Heart left ventricle (tissue), 16 donors: ENCODE measurements around the gene CRTC2. TPM values are rescaled to one million over a fixed set of nuclear protein-coding genes. Genes with fewer than 3 reads are reported as not detected.

ENCODE experiments used
- ATAC-seq, 4 donors: fragments of 200-7000 bp; cut with Tn5 transposase; one replicate each; pipeline ENCODE4 v1.9.1; 2020 to 2022; ENCODE audit warnings: moderate library complexity in 4 of 4, mild to moderate bottlenecking in 3 of 4, moderate number of reproducible peaks in 1 of 4
- DNase-seq, 5 donors: peaks; one replicate each; pipeline ENCODE4 v3.0.0-alpha.2; 2020
- H3K27ac ChIP-seq, 12 donors: fragments of 200-600 bp; sonication (generic) in 4 of 12; one replicate each; pipeline versions ENCODE4 v1.5.0 to v1.8.0; 2016 to 2022; ENCODE audit warnings: mild to moderate bottlenecking in 2 of 12
- H3K27me3 ChIP-seq, 9 donors: fragments of 200-600 bp; sonication (generic) in 2 of 9; one replicate each; pipeline versions ENCODE4 v1.5.1 to v1.8.0; 2016 to 2022; ENCODE audit warnings: mild to moderate bottlenecking in 3 of 9
- H3K36me3 ChIP-seq, 9 donors: fragments of 200-600 bp; sonication (generic) in 2 of 9; one replicate each; pipeline versions ENCODE4 v1.5.0 to v1.8.0; 2018 to 2022; ENCODE audit warnings: mild to moderate bottlenecking in 2 of 9
- H3K4me1 ChIP-seq, 12 donors: fragments of 200-600 bp; sonication (generic) in 4 of 12; one replicate each; pipeline versions ENCODE4 v1.5.0 to v1.8.0; 2016 to 2022; ENCODE audit warnings: mild to moderate bottlenecking in 3 of 12
- H3K4me3 ChIP-seq, 12 donors: fragments of 200-600 bp; sonication (generic) in 4 of 12; one replicate each; pipeline versions ENCODE4 v1.5.0 to v1.8.0; 2017 to 2022; ENCODE audit warnings: mild to moderate bottlenecking in 9 of 12, moderate library complexity in 4 of 12
- H3K9me3 ChIP-seq, 12 donors: fragments of 200-600 bp; sonication (generic) in 4 of 12; one replicate each; pipeline versions ENCODE4 v1.5.0 to v1.8.0; 2016 to 2022; ENCODE audit warnings: mild to moderate bottlenecking in 1 of 12
- POLR2A ChIP-seq, 2 donors: fragments of 450-650 bp; IDR thresholded peaks; one replicate each; pipeline ENCODE4 v1.6.1; 2017; ENCODE audit warnings: antibody characterized with exemption in 2 of 2, mild to moderate bottlenecking in 2 of 2, moderate library complexity in 2 of 2
- WGBS, 4 donors: extraction: QIAGEN DNeasy Blood & Tissue Kit in 2 of 4; methylation state at CpG; one replicate each; pipeline versions ENCODE4 v1.1.5 to v1.1.7; 2013 to 2018; 5-methylcytosine and 5-hydroxymethylcytosine counted together
- intact Hi-C, 10 donors: fragments of 100-400 bp; cut with DNase I; formaldehyde crosslinking; loops; one replicate each; pipeline versions ENCODE4 v1.11.1 to v1.14.2; 2022
- polyA plus RNA-seq, 2 donors: library from polyadenylated mRNA; stranded (reverse); fragments of 200-250 nt; gene quantifications; one replicate each; pipeline ENCODE4 v1.2.3, GENCODE V29; 2013
- total RNA-seq, 9 donors: library from RNA; depleted of rRNA in 2 of 9; stranded (reverse); fragments of >200 nt in 2 of 9; fragmentation: NEBNext Ultra II Directional in 3 of 9; extraction: Animal tissue kit (Norgen Biotek cat#: 25700) in 3 of 9; gene quantifications; one replicate each; pipeline versions ENCODE4 v1.1.0 to v1.2.4, GENCODE V29; 2016 to 2023
- TF ChIP-seq, protein P1 (sequence below), 12 donors: fragments of 200-600 bp; sonication (generic) in 4 of 12; IDR thresholded peaks; one replicate each; pipeline versions ENCODE4 v1.5.0 to v1.8.0; 2018 to 2022; ENCODE audit warnings: antibody characterized with exemption in 12 of 12, mild to moderate bottlenecking in 5 of 12
- donor health status: ischemic (EF 13 %, LVEDD 7.1; RV severe dilation, severe dysfunction).
- donor health status: healthy with polysubstance abuse.
- donor health status: DM: no; HTN: yes; CAD: no.
- donor health status: DM: no; HTN: no; CAD: no.
- donor health status: ischemic (EF 25% LVEDD 6.9; RV normal size, moderate dysfunction).
- donor health status: ischemic (EF 25% LVEDD 5.7; RV mildly dilated, moderate dysfunction).
- donor health status: healthy.
- donor health status: DM: yes; HTN: yes; CAD: no.
- donor health status: ischemic (EF 35%, LVEDD 5.7; RV mildly dilated, moderate dysfunction).
- donor health status: nonischemic (EF 11% LVEDD 7.7; RV severe dilation, severe dysfunction).
- donor health status: DM: yes; HTN: yes; CAD: no.
- donor health status: PGD.
- donor health status: ischemic (EF 29% LVEDD 5.4; RV normal size, mild dysfunction).
- donor health status: nonischemic (EF 23%, LVEDD 6.1; RV moderate dilation, normal function).

Gene CRTC2
- total and polyA plus RNA-seq, 11 donors = 11.0 to 27.8 (median 21.2) TPM

DNA sequence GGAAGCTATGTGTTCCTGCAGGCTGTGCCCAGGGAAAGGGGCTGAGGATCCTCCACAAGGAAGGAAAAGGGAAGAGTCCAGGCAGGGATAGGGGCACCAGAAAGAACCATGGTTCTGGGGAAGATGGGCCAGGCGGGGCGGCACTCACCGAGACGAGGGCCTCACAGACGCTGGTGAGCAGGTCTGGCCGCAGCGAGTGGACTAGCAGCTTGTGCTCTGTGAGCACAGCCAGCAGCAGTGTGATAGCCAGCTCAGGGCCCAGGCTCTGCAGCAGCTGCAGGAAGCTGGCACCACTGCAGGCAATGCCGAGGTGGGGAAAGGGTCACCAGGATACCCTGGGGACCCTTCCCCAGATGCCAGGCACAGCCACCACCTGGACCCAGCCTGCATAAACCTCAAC, 17.7 kb downstream of the CRTC2 start:
- 86 to 92% (median 91%) methylated on average over 8 of the region's 8 CpGs for WGBS, 4 donors

DNA sequence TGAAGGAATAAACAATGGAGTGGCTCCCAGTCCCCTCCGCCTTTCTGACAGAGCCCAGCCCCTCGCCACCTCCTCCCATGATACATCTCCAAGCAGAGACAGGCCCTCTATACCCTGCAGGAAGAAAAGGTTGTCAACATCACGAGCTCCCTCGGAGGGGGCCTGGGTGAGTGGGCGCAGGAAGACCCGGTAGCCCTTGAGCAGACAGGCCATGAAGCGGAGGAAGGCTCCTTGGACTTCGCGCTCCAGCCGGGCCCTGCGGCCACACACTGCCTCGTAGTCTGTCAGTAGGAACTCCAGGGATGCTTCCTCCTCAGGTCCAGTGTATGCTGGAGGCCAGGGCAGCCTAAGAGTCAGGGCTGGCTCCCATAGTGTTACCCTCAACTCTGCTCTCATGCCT, 18.9 kb downstream of the CRTC2 start:
- Histone ChIP-seq H3K27me3 (no peaks in the 10 kb centered on the region), H3K4me3 (no peak overlapping the region), H3K27ac (no peak overlapping the region), H3K4me1 (peaks cover 0 to 23% (median 15%) of the 10 kb centered on the region in 12 donors), H3K9me3 (no peaks in the 10 kb centered on the region), H3K36me3 (peaks cover 0 to 95% (median 82%) of the 10 kb centered on the region in 9 donors)
- 90 to 96% (median 93%) methylated on average over 12 of the region's 12 CpGs for WGBS, 4 donors
- DNase-seq (no peak), ATAC-seq (no peak)
- intact Hi-C loops = no loop called here
- TF ChIP-seq, protein P1, sequence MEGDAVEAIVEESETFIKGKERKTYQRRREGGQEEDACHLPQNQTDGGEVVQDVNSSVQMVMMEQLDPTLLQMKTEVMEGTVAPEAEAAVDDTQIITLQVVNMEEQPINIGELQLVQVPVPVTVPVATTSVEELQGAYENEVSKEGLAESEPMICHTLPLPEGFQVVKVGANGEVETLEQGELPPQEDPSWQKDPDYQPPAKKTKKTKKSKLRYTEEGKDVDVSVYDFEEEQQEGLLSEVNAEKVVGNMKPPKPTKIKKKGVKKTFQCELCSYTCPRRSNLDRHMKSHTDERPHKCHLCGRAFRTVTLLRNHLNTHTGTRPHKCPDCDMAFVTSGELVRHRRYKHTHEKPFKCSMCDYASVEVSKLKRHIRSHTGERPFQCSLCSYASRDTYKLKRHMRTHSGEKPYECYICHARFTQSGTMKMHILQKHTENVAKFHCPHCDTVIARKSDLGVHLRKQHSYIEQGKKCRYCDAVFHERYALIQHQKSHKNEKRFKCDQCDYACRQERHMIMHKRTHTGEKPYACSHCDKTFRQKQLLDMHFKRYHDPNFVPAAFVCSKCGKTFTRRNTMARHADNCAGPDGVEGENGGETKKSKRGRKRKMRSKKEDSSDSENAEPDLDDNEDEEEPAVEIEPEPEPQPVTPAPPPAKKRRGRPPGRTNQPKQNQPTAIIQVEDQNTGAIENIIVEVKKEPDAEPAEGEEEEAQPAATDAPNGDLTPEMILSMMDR (IDR thresholded peaks at IDR 0.05) = no peak
- TF ChIP-seq POLR2A (IDR thresholded peaks at IDR 0.05) = no peak

More for the DNA sequence above, 17.7 kb downstream of the CRTC2 start:
- Histone ChIP-seq H3K9me3 (no peaks in the 10 kb centered on the region), H3K27me3 (no peaks in the 10 kb centered on the region), H3K4me1 (peaks cover 0 to 35% (median 22%) of the 10 kb centered on the region in 12 donors), H3K4me3 (no peak overlapping the region), H3K27ac (no peak overlapping the region), H3K36me3 (peaks cover 0 to 82% (median 69%) of the 10 kb centered on the region in 9 donors)
- intact Hi-C loops = loop anchor here in 4 of 10 donors (10.0 kb wide), 1 partner anchor 146 kb away; no protein-coding TSS in a partner anchor
- TF ChIP-seq, protein P1 (IDR thresholded peaks at IDR 0.05) = no peak
- no peak for TF ChIP-seq POLR2A (IDR thresholded peaks at IDR 0.05)
- ATAC-seq (no peak), DNase-seq (no peak)

DNA sequence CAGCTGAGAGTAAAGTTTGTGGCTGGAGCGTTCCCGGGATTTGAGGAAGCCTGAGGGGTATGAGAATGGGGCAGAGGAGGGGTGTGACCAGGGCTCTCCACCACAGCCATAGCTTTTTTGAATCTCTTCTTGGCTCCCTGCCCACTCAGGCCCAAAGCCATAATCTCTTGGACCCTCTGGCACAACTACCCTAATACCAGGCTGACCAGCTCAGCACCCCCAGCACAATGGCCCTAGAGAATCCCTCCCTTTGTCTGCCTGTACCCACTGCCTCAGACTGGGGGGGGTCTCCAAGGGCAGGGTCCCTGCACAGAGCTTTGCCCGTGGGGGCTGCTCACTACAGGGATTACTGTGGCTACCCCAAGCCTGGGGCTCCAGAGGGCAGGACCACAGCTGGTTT, 19.4 kb downstream of the CRTC2 start:
- Histone ChIP-seq H3K4me3 (no peak overlapping the region), H3K4me1 (peaks cover 0 to 18% (median 12%) of the 10 kb centered on the region in 12 donors), H3K27me3 (no peaks in the 10 kb centered on the region), H3K36me3 (peaks cover 0 to 98% (median 86%) of the 10 kb centered on the region in 9 donors), H3K9me3 (no peaks in the 10 kb centered on the region), H3K27ac (no peak overlapping the region)
- ATAC-seq = no peak
- intact Hi-C loops = no loop called here
- no peak for TF ChIP-seq POLR2A (IDR thresholded peaks at IDR 0.05)
- TF ChIP-seq, protein P1 (IDR thresholded peaks at IDR 0.05) = no peak
- DNase-seq = no peak
- WGBS, 4 donors = 89 to 96% (median 93%) methylated on average over 3 of the region's 3 CpGs

DNA sequence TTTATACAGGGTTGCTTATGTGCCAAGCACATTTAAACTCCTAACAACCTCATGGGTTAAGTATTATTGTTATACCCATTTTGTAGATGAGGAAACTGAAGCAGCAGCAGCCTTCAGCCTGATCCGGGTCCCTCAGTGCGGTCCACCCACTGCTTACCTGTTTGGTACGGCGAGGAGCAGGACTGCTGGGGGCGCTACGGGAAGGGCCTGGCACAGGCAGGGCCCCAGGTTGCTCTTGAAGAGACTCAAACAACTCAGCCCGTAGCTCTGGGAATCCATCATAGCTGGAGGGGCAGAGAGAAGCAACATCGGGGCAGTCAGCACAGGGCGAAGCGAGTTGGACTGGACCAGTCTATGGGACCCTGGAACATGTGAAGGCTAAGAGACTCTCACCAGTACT, 21.1 kb downstream of the CRTC2 start:
- TF ChIP-seq, protein P1 (IDR thresholded peaks at IDR 0.05) = no peak
- no peak for TF ChIP-seq POLR2A (IDR thresholded peaks at IDR 0.05)
- Histone ChIP-seq H3K4me3 (no peak overlapping the region), H3K27me3 (no peaks in the 10 kb centered on the region), H3K27ac (no peak overlapping the region), H3K9me3 (no peaks in the 10 kb centered on the region), H3K36me3 (peaks cover 0 to 99% (median 94%) of the 10 kb centered on the region in 9 donors), H3K4me1 (peaks cover 0 to 2% (median 0%) of the 10 kb centered on the region in 12 donors)
- ATAC-seq (no peak), DNase-seq (no peak)
- intact Hi-C loops = no loop called here
- WGBS, 4 donors = 97 to 98% (median 97%) methylated on average over 9 to 10 of the region's 10 CpGs
